ENCODE measurements around the gene CHRNE. TPM values are rescaled to one million over a fixed set of nuclear protein-coding genes. Genes with fewer than 3 reads are reported as not detected.

CHRNE gene
- polyA plus RNA-seq, 1 donor (not counting 4 experiments of a cell fraction or from before 2014, with no cell fraction given) = 0.04 TPM

- Histone ChIP-seq H3K9me1 (ENCODE audit: control insufficient read depth, extremely low read depth, insufficient read depth, low read length) (no peaks in the 10 kb centered on the region), H3K79me2 (ENCODE audit: control insufficient read depth, insufficient read depth, low read length) (peaks cover 57% of the 10 kb centered on the region), H3K4me1 (ENCODE audit: control insufficient read depth, extremely low read depth, insufficient read depth, low read length) (peaks cover 40% of the 10 kb centered on the region), H3K36me3 (ENCODE audit: control insufficient read depth in 2 of 2, extremely low read depth in 1 of 2, insufficient read depth in 2 of 2, low read length in 2 of 2) (peaks cover 28 to 31% of the 10 kb centered on the region in 2 experiments), H3K9ac (ENCODE audit: control insufficient read depth, extremely low read depth, insufficient read depth, low read length) (peak overlapping the region; percentile 97), H3K4me3 (ENCODE audit: control insufficient read depth in 2 of 3, extremely low read depth in 1 of 3, insufficient read depth in 2 of 3, low read depth in 1 of 3, low read length in 3 of 3) (peak overlapping the region; percentile 88 to 93 (median 91)), H3K9me3 (ENCODE audit: control insufficient read depth, low read depth, low read length) (no peaks in the 10 kb centered on the region), H3K27ac (ENCODE audit: control insufficient read depth, insufficient read depth, low read length) (peak overlapping the region; percentile 98), H2AFZ (ENCODE audit: control insufficient read depth, low read length) (peak overlapping the region; percentile 94), H3K4me2 (ENCODE audit: control insufficient read depth, extremely low read depth, insufficient read depth, low read depth, low read length) (peak overlapping the region; percentile 100), H4K20me1 (ENCODE audit: control insufficient read depth, extremely low read depth, insufficient read depth, low read length) (peaks cover 4% of the 10 kb centered on the region), H3K27me3 (ENCODE audit: control insufficient read depth, extremely low read depth, insufficient read depth, low read length) (no peaks in the 10 kb centered on the region)
- TF ChIP-seq EZH2 (IDR thresholded peaks at IDR 0.05; ENCODE audit: low read length) = no peak
- TF ChIP-seq CTCF (optimal IDR thresholded peaks at IDR 0.05 in 1 of 3, IDR thresholded peaks at IDR 0.05 in 1 of 3, conservative IDR thresholded peaks at IDR 0.05 in 1 of 3; ENCODE audit: extremely low read depth in 1 of 3, insufficient read depth in 2 of 3, low read length in 3 of 3) = no peak
- dilution Hi-C loops (cut with MboI; ENCODE audit: extremely low pct_ligation_motif_present, low sequenced_read_pairs) = loop anchor here (10.0 kb wide), 1 partner anchor 64 kb away; no protein-coding TSS in a partner anchor
- DNase-seq (ENCODE audit: low read depth, low spot score) = no peak
- FAIRE-seq = no peak
Measured at GRCh38 chr17:4940555-4941318, 37.8 kb upstream of the CHRNE start.

- DNase-seq (ENCODE audit: low read depth, low spot score) (peak; percentile 99), FAIRE-seq (peak; percentile 96)
- Histone ChIP-seq H3K36me3 (ENCODE audit: control insufficient read depth in 2 of 2, extremely low read depth in 1 of 2, insufficient read depth in 2 of 2, low read length in 2 of 2) (peaks cover 25 to 27% of the 10 kb centered on the region in 2 experiments), H3K79me2 (ENCODE audit: control insufficient read depth, insufficient read depth, low read length) (peaks cover 52% of the 10 kb centered on the region), H3K27ac (ENCODE audit: control insufficient read depth, insufficient read depth, low read length) (peak within 1 kb of the TSS; percentile 98), H3K4me2 (ENCODE audit: control insufficient read depth, extremely low read depth, insufficient read depth, low read depth, low read length) (peak within 1 kb of the TSS; percentile 100), H3K27me3 (ENCODE audit: control insufficient read depth, extremely low read depth, insufficient read depth, low read length) (no peaks in the 10 kb centered on the region), H3K4me3 (ENCODE audit: control insufficient read depth in 2 of 3, extremely low read depth in 1 of 3, insufficient read depth in 2 of 3, low read depth in 1 of 3, low read length in 3 of 3) (peak within 1 kb of the TSS; percentile 91 to 93 (median 91)), H4K20me1 (ENCODE audit: control insufficient read depth, extremely low read depth, insufficient read depth, low read length) (peaks cover 4% of the 10 kb centered on the region), H3K4me1 (ENCODE audit: control insufficient read depth, extremely low read depth, insufficient read depth, low read length) (peaks cover 32% of the 10 kb centered on the region), H3K9ac (ENCODE audit: control insufficient read depth, extremely low read depth, insufficient read depth, low read length) (peak within 1 kb of the TSS; percentile 97), H2AFZ (ENCODE audit: control insufficient read depth, low read length) (peak within 1 kb of the TSS; percentile 94), H3K9me3 (ENCODE audit: control insufficient read depth, low read depth, low read length) (no peaks in the 10 kb centered on the region), H3K9me1 (ENCODE audit: control insufficient read depth, extremely low read depth, insufficient read depth, low read length) (no peaks in the 10 kb centered on the region)
- dilution Hi-C loops (cut with MboI; ENCODE audit: extremely low pct_ligation_motif_present, low sequenced_read_pairs) = loop anchor here (10.0 kb wide), 1 partner anchor 65 kb away; no protein-coding TSS in a partner anchor
- TF ChIP-seq CTCF (optimal IDR thresholded peaks at IDR 0.05 in 1 of 3, IDR thresholded peaks at IDR 0.05 in 1 of 3, conservative IDR thresholded peaks at IDR 0.05 in 1 of 3; ENCODE audit: extremely low read depth in 1 of 3, insufficient read depth in 2 of 3, low read length in 3 of 3) = no peak
- TF ChIP-seq EZH2 (IDR thresholded peaks at IDR 0.05; ENCODE audit: low read length) = no peak
Measured at GRCh38 chr17:4939796-4940554, 37.1 kb upstream of the CHRNE start, which contains the start of the genes RNF167 and SLC25A11. Gene RNF167, plus strand, starts transcription at chr17:4940268. Its CDS starts 642 bp downstream, at chr17:4940910. Gene SLC25A11, minus strand, starts transcription at chr17:4940046. Its CDS starts 136 bp downstream, at chr17:4939910.

Measured in keratinocyte (primary cell).